ENCODE data around the gene NDUFB3. TPM values are rescaled to one million over a fixed set of nuclear protein-coding genes. Genes with fewer than 3 reads are reported as not detected.
"Not testable (repeated sequence)": the region's sequence is repeated elsewhere in the genome, so short reads cannot be mapped to it uniquely, and the experiment has no call there.

Gene NDUFB3
- total and polyA plus RNA-seq, 10 of the 15 experiments (the other 5 are each of a cell fraction or from before 2014, with no cell fraction given) = 115 to 1,059 (median 187) TPM

GRCh38 chr2:201034355-201034754 is 37.4 kb upstream of the NDUFB3 start:
- intact Hi-C loops (cut with micrococcal nuclease; ENCODE audit: unreplicated experiment); BruUV-seq (replicated peaks); H3K79me2 ChIP-seq (ENCODE audit: control insufficient read depth, insufficient read depth, low read length); H3K36me3 ChIP-seq (ENCODE audit: control insufficient read depth in 2 of 2, insufficient read depth in 2 of 2, low read length in 1 of 2); H2AFZ ChIP-seq (ENCODE audit: control insufficient read depth, low read depth, low read length); H3K4me3 ChIP-seq; H4K20me1 ChIP-seq (ENCODE audit: control insufficient read depth, insufficient read depth); POLR2A ChIA-PET; RAD21 ChIA-PET (ENCODE audit: unreplicated experiment); FAIRE-seq; in situ Hi-C loops (cut with MboI); H3K27ac ChIP-seq (ENCODE audit: control insufficient read depth, insufficient read depth); ATAC-seq; CTCF ChIA-PET; SMC1A ChIA-PET (ENCODE audit: uncharacterized antibody, unreplicated experiment); DNase-seq (ENCODE audit: low read depth, low spot score); H3K27me3 ChIP-seq (replicated peaks in 1 of 2; ENCODE audit: control insufficient read depth in 2 of 2, insufficient read depth in 2 of 2, low read length in 1 of 2); H3K9ac ChIP-seq (ENCODE audit: control insufficient read depth, insufficient read depth, low read length); H3K4me2 ChIP-seq (ENCODE audit: control insufficient read depth, insufficient read depth); H3K9me3 ChIP-seq (replicated peaks; ENCODE audit: control insufficient read depth, insufficient read depth, low read length); H3K4me1 ChIP-seq (ENCODE audit: control insufficient read depth, insufficient read depth, low read length): not testable (repeated sequence)
- WGBS (ENCODE audit: insufficient coverage, insufficient replicate concordance, low lambda C conversion rate, missing lambda C conversion rate) = 100% methylated on average over 1 of the region's 2 CpGs

- in situ Hi-C loops (cut with MboI); CTCF ChIA-PET; H3K4me1 ChIP-seq (ENCODE audit: control insufficient read depth, insufficient read depth, low read length); H2AFZ ChIP-seq (ENCODE audit: control insufficient read depth, low read depth, low read length); FAIRE-seq; H3K79me2 ChIP-seq (ENCODE audit: control insufficient read depth, insufficient read depth, low read length); RAD21 ChIA-PET (ENCODE audit: unreplicated experiment); H3K27me3 ChIP-seq (replicated peaks in 1 of 2; ENCODE audit: control insufficient read depth in 2 of 2, insufficient read depth in 2 of 2, low read length in 1 of 2); H3K4me2 ChIP-seq (ENCODE audit: control insufficient read depth, insufficient read depth); H3K4me3 ChIP-seq; POLR2A ChIA-PET; H4K20me1 ChIP-seq (ENCODE audit: control insufficient read depth, insufficient read depth); BruUV-seq (replicated peaks); DNase-seq (ENCODE audit: low read depth, low spot score); SMC1A ChIA-PET (ENCODE audit: uncharacterized antibody, unreplicated experiment); H3K9ac ChIP-seq (ENCODE audit: control insufficient read depth, insufficient read depth, low read length); ATAC-seq; H3K9me3 ChIP-seq (replicated peaks; ENCODE audit: control insufficient read depth, insufficient read depth, low read length); intact Hi-C loops (cut with micrococcal nuclease; ENCODE audit: unreplicated experiment); H3K36me3 ChIP-seq (ENCODE audit: control insufficient read depth in 2 of 2, insufficient read depth in 2 of 2, low read length in 1 of 2); H3K27ac ChIP-seq (ENCODE audit: control insufficient read depth, insufficient read depth): not testable (repeated sequence)
- 100% methylated on average over 4 of the region's 4 CpGs for WGBS (ENCODE audit: insufficient coverage, insufficient replicate concordance, low lambda C conversion rate, missing lambda C conversion rate)
These were observed 33.4 kb upstream of the NDUFB3 start for GRCh38 chr2:201038361-201038760.

GRCh38 chr2:201038855-201039254 is 32.9 kb upstream of the NDUFB3 start:
- H3K9ac ChIP-seq (ENCODE audit: control insufficient read depth, insufficient read depth, low read length) = no peak overlapping the region
- 97% methylated on average over 2 of the region's 2 CpGs for WGBS (ENCODE audit: insufficient coverage, insufficient replicate concordance, low lambda C conversion rate, missing lambda C conversion rate)
- no peaks in the 10 kb centered on the region for H3K9me3 ChIP-seq (replicated peaks; ENCODE audit: control insufficient read depth, insufficient read depth, low read length)
- no peak overlapping the region for H2AFZ ChIP-seq (ENCODE audit: control insufficient read depth, low read depth, low read length)
- no peak for FAIRE-seq
- TF ChIP-seq MXI1 (IDR thresholded peaks at IDR 0.05; ENCODE audit: low read depth, low read length) (no peak), RCOR1 (conservative IDR thresholded peaks at IDR 0.05; ENCODE audit: low read depth, low read length) (no peak), SPI1 (IDR thresholded peaks at IDR 0.05; ENCODE audit: borderline replicate concordance, insufficient read depth, low read depth, low read length) (no peak), CEBPB (IDR thresholded peaks at IDR 0.05; ENCODE audit: borderline replicate concordance in 1 of 2, low read depth in 2 of 2, low read length in 2 of 2) (no peak), FOXM1 (IDR thresholded peaks at IDR 0.05; ENCODE audit: low read depth, low read length) (no peak), TCF7 (IDR thresholded peaks at IDR 0.05; ENCODE audit: borderline replicate concordance) (no peak), IRF5 (IDR thresholded peaks at IDR 0.05; ENCODE audit: borderline replicate concordance) (no peak), EZH2 (IDR thresholded peaks at IDR 0.05; ENCODE audit: borderline replicate concordance, control insufficient read depth, low read depth, low read length) (no peak), SMAD5 (IDR thresholded peaks at IDR 0.05; ENCODE audit: low read depth) (no peak)
- no peaks in the 10 kb centered on the region for H3K36me3 ChIP-seq (ENCODE audit: control insufficient read depth in 2 of 2, insufficient read depth in 2 of 2, low read length in 1 of 2)
- POLR2A ChIA-PET = no interaction called here
- RAD21 ChIA-PET (ENCODE audit: unreplicated experiment) = no interaction called here
- H3K4me2 ChIP-seq (ENCODE audit: control insufficient read depth, insufficient read depth) = no peak overlapping the region
- H3K79me2 ChIP-seq (ENCODE audit: control insufficient read depth, insufficient read depth, low read length) = no peaks in the 10 kb centered on the region
- no TSS peak for BruUV-seq (replicated peaks)
- CTCF ChIA-PET = no interaction called here
- H3K27me3 ChIP-seq (replicated peaks in 1 of 2; ENCODE audit: control insufficient read depth in 2 of 2, insufficient read depth in 2 of 2, low read length in 1 of 2) = no peaks in the 10 kb centered on the region
- SMC1A ChIA-PET (ENCODE audit: uncharacterized antibody, unreplicated experiment) = no interaction called here
- no peaks in the 10 kb centered on the region for H4K20me1 ChIP-seq (ENCODE audit: control insufficient read depth, insufficient read depth)
- in situ Hi-C loops (cut with MboI) = no loop called here
- no peak overlapping the region for H3K4me3 ChIP-seq
- intact Hi-C loops (cut with micrococcal nuclease; ENCODE audit: unreplicated experiment) = no loop called here
- H3K27ac ChIP-seq (ENCODE audit: control insufficient read depth, insufficient read depth) = no peak overlapping the region
- no peaks in the 10 kb centered on the region for H3K4me1 ChIP-seq (ENCODE audit: control insufficient read depth, insufficient read depth, low read length)
- no peak for DNase-seq (ENCODE audit: low read depth, low spot score)
- no peak for ATAC-seq
